Astrocyte (in vitro differentiated cells and primary cell): ENCODE measurements around the gene DUOXA1. TPM values are rescaled to one million over a fixed set of nuclear protein-coding genes. Genes with fewer than 3 reads are reported as not detected.

ENCODE experiments used
- DNase-seq: peaks from one replicate; pipeline ENCODE4 v3.0.0-alpha.2; 2010; ENCODE audit warnings: low read depth
- FAIRE-seq: peaks from 2 replicates; lab custom pipeline; 2011; peaks lifted over from hg19 to GRCh38; lab: Jason Lieb, UNC
- H2AFZ ChIP-seq: 2 replicates; pipeline ENCODE4 v1.6.0; 2012; ENCODE audit warnings: low read depth, low read length, inconsistent platforms
- H3K27ac ChIP-seq: 2 replicates; pipeline ENCODE4 v1.5.1; 2011; ENCODE audit warnings: low read depth, low read length, inconsistent platforms
- H3K27me3 ChIP-seq: 2 replicates; pipeline ENCODE4 v1.6.0; 2011; ENCODE audit warnings: low read length, inconsistent platforms; ENCODE audit not compliant: insufficient read depth
- H3K36me3 ChIP-seq: 2 replicates; pipeline ENCODE4 v1.5.1; 2011; ENCODE audit warnings: low read length, inconsistent platforms; ENCODE audit not compliant: insufficient read depth
- H3K4me1 ChIP-seq: 2 replicates; pipeline ENCODE4 v1.5.1; 2011; ENCODE audit warnings: low read length, inconsistent platforms; ENCODE audit not compliant: insufficient read depth
- H3K4me2 ChIP-seq: 2 replicates; pipeline ENCODE4 v1.6.0; 2012; ENCODE audit warnings: low read length, inconsistent platforms
- H3K4me3 ChIP-seq: 2 replicates; pipeline ENCODE4 v1.5.1; 2011; ENCODE audit warnings: low read depth, mild to moderate bottlenecking, low read length, inconsistent platforms; ENCODE audit not compliant: insufficient read depth
- H3K79me2 ChIP-seq: 2 replicates; pipeline ENCODE4 v1.6.0; 2012; ENCODE audit warnings: mild to moderate bottlenecking, low read length, inconsistent platforms; ENCODE audit not compliant: insufficient read depth
- H3K9ac ChIP-seq: 2 replicates; pipeline ENCODE4 v1.6.0; 2012; ENCODE audit warnings: mild to moderate bottlenecking, low read length, inconsistent platforms
- H3K9me3 ChIP-seq: 2 replicates; pipeline ENCODE4 v1.5.1; 2012; ENCODE audit warnings: low read depth, mild to moderate bottlenecking, low read length, inconsistent platforms; ENCODE audit not compliant: insufficient read depth
- H4K20me1 ChIP-seq: 2 replicates; pipeline ENCODE4 v1.6.0; 2012; ENCODE audit warnings: low read length, inconsistent platforms; ENCODE audit not compliant: insufficient read depth
- H3K27ac Mint-ChIP-seq: one replicate; pipeline ENCODE4 v1.8.0; 2021; ENCODE audit warnings: mild to moderate bottlenecking, mixed read lengths; ENCODE audit not compliant: unreplicated experiment
- H3K27me3 Mint-ChIP-seq: one replicate; pipeline ENCODE4 v1.8.0; 2021; ENCODE audit warnings: low read depth, mixed read lengths; ENCODE audit not compliant: unreplicated experiment
- H3K36me3 Mint-ChIP-seq: one replicate; pipeline ENCODE4 v1.8.0; 2021; ENCODE audit warnings: low read depth, mixed read lengths; ENCODE audit not compliant: unreplicated experiment
- H3K4me1 Mint-ChIP-seq: one replicate; pipeline ENCODE4 v1.8.0; 2021; ENCODE audit warnings: low read depth, mixed read lengths; ENCODE audit not compliant: unreplicated experiment
- H3K4me3 Mint-ChIP-seq: one replicate; pipeline ENCODE4 v1.8.0; 2021; ENCODE audit warnings: mild to moderate bottlenecking, moderate library complexity, mixed read lengths; ENCODE audit not compliant: unreplicated experiment
- H3K9me3 Mint-ChIP-seq: one replicate; pipeline ENCODE4 v1.8.0; 2021; ENCODE audit warnings: mild to moderate bottlenecking, mixed read lengths; ENCODE audit not compliant: unreplicated experiment
- EZH2 ChIP-seq: IDR thresholded peaks from 2 replicates; pipeline ENCODE4 v1.6.1; 2012; ENCODE audit warnings: mild to moderate bottlenecking, low read length, inconsistent platforms; ENCODE audit not compliant: insufficient read depth
- total RNA-seq: library from RNA; stranded (reverse); gene quantifications from 2 replicates; pipeline ENCODE4 v1.2.1, GENCODE V29; 2021
- TF ChIP-seq, protein P1 (sequence below): IDR thresholded peaks from 2 replicates; pipeline ENCODE4 v1.5.1; 2011; ENCODE audit warnings: low read depth, mild to moderate bottlenecking, inconsistent platforms, low read length, moderate library complexity; ENCODE audit not compliant: insufficient read depth

DUOXA1 gene
- total RNA-seq, 1 donor from 2014 or later = 0.66 TPM

DNA sequence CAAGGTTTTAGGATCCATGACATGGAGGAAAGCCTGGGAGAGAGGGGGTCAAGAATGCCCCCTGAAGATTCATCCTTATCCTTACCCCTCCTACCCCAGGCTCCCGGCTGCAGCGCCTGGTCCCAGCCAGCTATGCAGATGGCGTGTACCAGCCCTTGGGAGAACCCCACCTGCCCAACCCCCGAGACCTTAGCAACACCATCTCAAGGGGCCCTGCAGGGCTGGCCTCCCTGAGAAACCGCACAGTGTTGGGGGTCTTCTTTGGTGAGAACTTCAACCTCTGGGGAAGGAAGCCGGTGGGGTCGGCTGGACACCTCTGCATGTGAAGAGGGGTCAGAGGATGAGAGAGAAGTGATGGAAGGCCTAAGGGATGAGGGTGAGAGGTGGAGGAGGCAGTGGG lies 4.4 kb upstream of the DUOXA1 start:
- no peaks in the 10 kb centered on the region for H3K4me1 Mint-ChIP-seq
- peaks cover 3% of the 10 kb centered on the region for H3K9me3 Mint-ChIP-seq
- no peaks in the 10 kb centered on the region for H3K79me2 ChIP-seq
- H3K27ac ChIP-seq = no peak overlapping the region
- no peak overlapping the region for H3K4me3 ChIP-seq
- peaks cover 70% of the 10 kb centered on the region for H3K27me3 Mint-ChIP-seq
- H3K9me3 ChIP-seq = no peaks in the 10 kb centered on the region
- H3K4me1 ChIP-seq = no peaks in the 10 kb centered on the region
- no peak overlapping the region for H3K9ac ChIP-seq
- H2AFZ ChIP-seq = no peak overlapping the region
- TF ChIP-seq EZH2 = no peak
- TF ChIP-seq, protein P1, sequence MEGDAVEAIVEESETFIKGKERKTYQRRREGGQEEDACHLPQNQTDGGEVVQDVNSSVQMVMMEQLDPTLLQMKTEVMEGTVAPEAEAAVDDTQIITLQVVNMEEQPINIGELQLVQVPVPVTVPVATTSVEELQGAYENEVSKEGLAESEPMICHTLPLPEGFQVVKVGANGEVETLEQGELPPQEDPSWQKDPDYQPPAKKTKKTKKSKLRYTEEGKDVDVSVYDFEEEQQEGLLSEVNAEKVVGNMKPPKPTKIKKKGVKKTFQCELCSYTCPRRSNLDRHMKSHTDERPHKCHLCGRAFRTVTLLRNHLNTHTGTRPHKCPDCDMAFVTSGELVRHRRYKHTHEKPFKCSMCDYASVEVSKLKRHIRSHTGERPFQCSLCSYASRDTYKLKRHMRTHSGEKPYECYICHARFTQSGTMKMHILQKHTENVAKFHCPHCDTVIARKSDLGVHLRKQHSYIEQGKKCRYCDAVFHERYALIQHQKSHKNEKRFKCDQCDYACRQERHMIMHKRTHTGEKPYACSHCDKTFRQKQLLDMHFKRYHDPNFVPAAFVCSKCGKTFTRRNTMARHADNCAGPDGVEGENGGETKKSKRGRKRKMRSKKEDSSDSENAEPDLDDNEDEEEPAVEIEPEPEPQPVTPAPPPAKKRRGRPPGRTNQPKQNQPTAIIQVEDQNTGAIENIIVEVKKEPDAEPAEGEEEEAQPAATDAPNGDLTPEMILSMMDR = no peak
- no peaks in the 10 kb centered on the region for H3K36me3 Mint-ChIP-seq
- H4K20me1 ChIP-seq = no peaks in the 10 kb centered on the region
- H3K27me3 ChIP-seq = peaks cover 55% of the 10 kb centered on the region
- H3K4me2 ChIP-seq = no peak overlapping the region
- no peak for FAIRE-seq
- no peak for DNase-seq
- no peak overlapping the region for H3K4me3 Mint-ChIP-seq
- no peak overlapping the region for H3K27ac Mint-ChIP-seq
- no peaks in the 10 kb centered on the region for H3K36me3 ChIP-seq

DNA sequence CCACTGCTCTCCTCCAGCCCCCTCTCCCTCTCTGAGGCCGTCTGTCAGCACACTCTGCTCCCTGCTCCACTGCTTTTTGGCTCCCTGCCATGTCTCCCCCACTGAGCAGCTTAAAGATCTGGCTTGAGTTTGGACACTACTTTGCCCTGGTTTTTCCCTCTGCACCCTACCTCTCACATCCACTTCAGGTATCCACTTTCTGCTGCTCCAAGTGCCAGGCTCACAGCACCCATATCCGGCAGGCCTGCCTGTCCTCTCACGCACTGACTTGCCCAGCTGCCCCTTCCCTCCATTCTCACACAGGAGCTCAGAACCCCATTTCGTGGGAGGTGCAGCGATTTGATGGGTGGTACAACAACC lies 3.9 kb upstream of the DUOXA1 start:
- Mint-ChIP-seq H3K27ac (no peak overlapping the region), H3K4me3 (no peak overlapping the region), H3K36me3 (no peaks in the 10 kb centered on the region), H3K9me3 (peaks cover 3% of the 10 kb centered on the region), H3K4me1 (no peaks in the 10 kb centered on the region), H3K27me3 (peaks cover 73% of the 10 kb centered on the region)
- no peak overlapping the region for H3K4me3 ChIP-seq
- no peak overlapping the region for H3K4me2 ChIP-seq
- H3K9ac ChIP-seq = no peak overlapping the region
- TF ChIP-seq EZH2 = no peak
- TF ChIP-seq, protein P1 = no peak
- DNase-seq (no peak), FAIRE-seq (no peak)
- no peaks in the 10 kb centered on the region for H3K79me2 ChIP-seq
- no peak overlapping the region for H2AFZ ChIP-seq
- no peaks in the 10 kb centered on the region for H3K4me1 ChIP-seq
- no peaks in the 10 kb centered on the region for H4K20me1 ChIP-seq
- H3K36me3 ChIP-seq = no peaks in the 10 kb centered on the region
- no peak overlapping the region for H3K27ac ChIP-seq
- H3K27me3 ChIP-seq = peaks cover 60% of the 10 kb centered on the region
- H3K9me3 ChIP-seq = no peaks in the 10 kb centered on the region

DNA sequence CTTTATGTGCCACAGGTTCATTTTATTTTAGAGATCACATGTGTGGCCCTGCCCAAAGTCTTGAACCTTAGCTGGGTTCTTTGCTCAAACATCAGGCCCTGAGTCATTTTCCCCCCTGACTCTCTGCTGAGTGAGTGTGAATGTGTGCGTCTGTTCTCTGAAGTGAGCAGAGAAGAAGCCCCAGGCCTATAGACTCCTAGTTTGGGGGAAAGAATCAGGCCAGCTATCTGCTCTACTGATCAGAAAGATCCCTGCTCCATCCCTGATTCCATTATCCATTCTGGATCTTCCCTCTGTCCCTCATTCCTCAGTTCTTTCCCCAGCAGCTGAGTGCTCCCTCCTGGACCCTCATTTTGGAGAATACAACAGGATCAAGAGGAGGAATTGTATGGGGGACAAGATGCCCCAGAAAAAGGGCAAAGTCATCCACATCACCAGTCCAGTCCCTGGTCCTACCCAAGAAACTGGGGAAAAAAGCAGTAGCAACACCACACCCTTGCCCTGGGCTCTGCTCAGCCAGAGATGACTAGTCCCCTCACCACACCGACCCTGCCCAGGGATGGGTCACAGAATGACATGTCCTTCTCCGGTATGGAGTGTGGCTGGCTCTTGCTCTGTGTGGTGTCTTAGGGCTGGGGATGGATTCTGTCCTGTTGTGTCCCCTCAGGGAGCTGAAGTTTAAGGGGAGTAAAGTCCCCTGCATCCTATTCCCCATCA lies 3.3 kb upstream of the DUOXA1 start:
- no peaks in the 10 kb centered on the region for H3K79me2 ChIP-seq
- TF ChIP-seq, protein P1 = no peak
- no peak for TF ChIP-seq EZH2
- H3K27ac Mint-ChIP-seq = no peak overlapping the region
- DNase-seq (no peak), FAIRE-seq (no peak)
- H3K4me2 ChIP-seq = no peak overlapping the region
- no peaks in the 10 kb centered on the region for H3K4me1 ChIP-seq
- H3K36me3 ChIP-seq = no peaks in the 10 kb centered on the region
- H3K4me3 Mint-ChIP-seq = no peak overlapping the region
- peaks cover 74% of the 10 kb centered on the region for H3K27me3 Mint-ChIP-seq
- H2AFZ ChIP-seq = no peak overlapping the region
- no peaks in the 10 kb centered on the region for H3K36me3 Mint-ChIP-seq
- H3K4me1 Mint-ChIP-seq = no peaks in the 10 kb centered on the region
- peaks cover 66% of the 10 kb centered on the region for H3K27me3 ChIP-seq
- H3K4me3 ChIP-seq = no peak overlapping the region
- no peak overlapping the region for H3K27ac ChIP-seq
- peaks cover 3% of the 10 kb centered on the region for H3K9me3 Mint-ChIP-seq
- H4K20me1 ChIP-seq = no peaks in the 10 kb centered on the region
- H3K9me3 ChIP-seq = no peaks in the 10 kb centered on the region
- H3K9ac ChIP-seq = no peak overlapping the region
